ENCODE data around the gene RAB7A.

- TF ChIP-seq CTCF (IDR thresholded peaks at IDR 0.05; ENCODE audit: poor library complexity), result no peak
- TF ChIP-seq EZH2 (IDR thresholded peaks at IDR 0.05; ENCODE audit: borderline replicate concordance), result no peak
Observed at GRCh38 chr3:128726023-128727016, at the start of gene RAB7A.
